Measurements from ENCODE around the gene LTA. TPM values are rescaled to one million over a fixed set of nuclear protein-coding genes. Genes with fewer than 3 reads are reported as not detected.
A peak's percentile ranks its signal among the peaks of the same experiment; 100 is the strongest.

Gene LTA
- total RNA-seq, 1 donor from 2014 or later = 0.22 TPM

GRCh38 chr6:31533455-31533841, 38.6 kb upstream of the LTA start:
- Mint-ChIP-seq H3K4me3 (no peak overlapping the region), H3K4me1 (ENCODE audit: unreplicated experiment) (peaks cover 7% of the 10 kb centered on the region), H3K27me3 (no peaks in the 10 kb centered on the region), H3K36me3 (peaks cover 54% of the 10 kb centered on the region), H3K9me3 (no peaks in the 10 kb centered on the region), H3K27ac (no peak overlapping the region)
- no peak for DNase-seq (ENCODE audit: extremely low spot score, unreplicated experiment)
- no peak for TF ChIP-seq CTCF (conservative IDR thresholded peaks at IDR 0.05)

- H3K27me3 Mint-ChIP-seq = no peaks in the 10 kb centered on the region
- H3K9me3 Mint-ChIP-seq = no peaks in the 10 kb centered on the region
- DNase-seq (ENCODE audit: extremely low spot score, unreplicated experiment) = no peak
- peaks cover 58% of the 10 kb centered on the region for H3K36me3 Mint-ChIP-seq
- no peak overlapping the region for H3K4me3 Mint-ChIP-seq
- no peak for TF ChIP-seq CTCF (conservative IDR thresholded peaks at IDR 0.05)
- no peak overlapping the region for H3K27ac Mint-ChIP-seq
- H3K4me1 Mint-ChIP-seq (ENCODE audit: unreplicated experiment) = peaks cover 13% of the 10 kb centered on the region
Measured at GRCh38 chr6:31534011-31534410, 38.1 kb upstream of the LTA start.

GRCh38 chr6:31534521-31535040, 37.5 kb upstream of the LTA start:
- Mint-ChIP-seq H3K4me1 (ENCODE audit: unreplicated experiment) (peaks cover 18% of the 10 kb centered on the region), H3K27ac (peak overlapping the region; percentile 39), H3K4me3 (no peak overlapping the region), H3K9me3 (no peaks in the 10 kb centered on the region), H3K27me3 (no peaks in the 10 kb centered on the region), H3K36me3 (peaks cover 63% of the 10 kb centered on the region)
- DNase-seq (ENCODE audit: extremely low spot score, unreplicated experiment) = no peak
- no peak for TF ChIP-seq CTCF (conservative IDR thresholded peaks at IDR 0.05)

- Mint-ChIP-seq H3K36me3 (peaks cover 61% of the 10 kb centered on the region), H3K4me1 (ENCODE audit: unreplicated experiment) (peaks cover 26% of the 10 kb centered on the region), H3K9me3 (no peaks in the 10 kb centered on the region), H3K27ac (peak overlapping the region; percentile 10), H3K4me3 (peak overlapping the region; percentile 3), H3K27me3 (no peaks in the 10 kb centered on the region)
- DNase-seq (ENCODE audit: extremely low spot score, unreplicated experiment) = no peak
- TF ChIP-seq CTCF (conservative IDR thresholded peaks at IDR 0.05) = no peak
Measured at GRCh38 chr6:31535538-31536324, 36.4 kb upstream of the LTA start.

- peaks cover 48% of the 10 kb centered on the region for H3K36me3 Mint-ChIP-seq
- no peaks in the 10 kb centered on the region for H3K27me3 Mint-ChIP-seq
- H3K4me1 Mint-ChIP-seq (ENCODE audit: unreplicated experiment) = peaks cover 21% of the 10 kb centered on the region
- no peak for DNase-seq (ENCODE audit: extremely low spot score, unreplicated experiment)
- TF ChIP-seq CTCF (conservative IDR thresholded peaks at IDR 0.05) = no peak
- H3K9me3 Mint-ChIP-seq = no peaks in the 10 kb centered on the region
- H3K27ac Mint-ChIP-seq = peak overlapping the region; percentile 52
- H3K4me3 Mint-ChIP-seq = peak overlapping the region; percentile 99
Measured at GRCh38 chr6:31538805-31539400, 33.2 kb upstream of the LTA start.
